Stimulated activated CD8-positive, alpha-beta memory T cell treated with anti-CD3 and anti-CD28 coated beads, Interleukin-4, amount 100 ng/mL, for 24 hours (primary cell): Measurements from ENCODE around the gene ST3GAL5.
"Not testable (repeated sequence)": the region's sequence is repeated elsewhere in the genome, so short reads cannot be mapped to it uniquely, and the experiment has no call there.

ENCODE experiments used
- DNase-seq: peaks from one replicate; pipeline ENCODE4 v3.0.0-alpha.2; 2020; ENCODE audit warnings: low read depth

The ST3GAL5 gene

GRCh38 chr2:85893428-85894258, 4.9 kb upstream of the ST3GAL5 start:
- DNase-seq = no peak

DNA sequence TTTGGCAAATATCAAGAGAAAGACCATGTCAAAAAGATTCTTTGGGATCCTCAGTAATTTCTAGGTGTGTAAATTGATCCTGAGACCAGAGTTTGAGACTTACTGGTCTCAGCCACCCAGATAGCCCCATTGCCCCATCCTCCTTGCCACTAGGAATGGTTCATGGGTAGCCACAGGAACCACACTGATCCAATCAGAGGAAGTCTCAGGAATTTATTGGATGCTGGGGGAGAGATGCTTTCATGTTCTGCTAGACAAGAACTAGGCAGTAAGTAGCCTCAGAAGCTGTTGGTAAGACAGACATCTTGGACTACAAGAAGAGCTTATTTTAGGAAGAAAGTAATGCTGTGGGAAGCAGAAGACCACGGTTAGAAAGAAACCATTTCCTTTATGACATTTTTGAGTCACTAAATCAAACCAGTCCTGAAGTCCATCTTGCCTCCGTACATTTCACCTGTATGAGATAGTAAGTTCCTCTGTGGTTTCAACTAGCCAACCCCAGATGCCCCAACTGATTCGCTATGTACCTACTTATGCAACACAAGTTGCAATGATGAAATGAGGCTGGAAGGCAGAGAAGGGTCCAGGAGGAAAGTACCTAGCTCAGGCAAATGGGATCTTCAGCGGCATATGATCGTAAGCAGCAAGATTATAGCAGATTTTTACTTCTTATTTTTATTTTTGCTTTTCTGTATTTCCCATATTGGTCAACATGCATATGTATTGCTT, 3.6 kb upstream of the ST3GAL5 start:
- DNase-seq = no peak

GRCh38 chr2:85890522-85891176, 1.9 kb upstream of the ST3GAL5 start:
- DNase-seq = no peak

GRCh38 chr2:85889627-85890281, 964 bp upstream of the ST3GAL5 start:
- DNase-seq = no peak

- DNase-seq = no peak
These were observed 638 bp downstream of the ST3GAL5 start for GRCh38 chr2:85888020-85888683.

DNA sequence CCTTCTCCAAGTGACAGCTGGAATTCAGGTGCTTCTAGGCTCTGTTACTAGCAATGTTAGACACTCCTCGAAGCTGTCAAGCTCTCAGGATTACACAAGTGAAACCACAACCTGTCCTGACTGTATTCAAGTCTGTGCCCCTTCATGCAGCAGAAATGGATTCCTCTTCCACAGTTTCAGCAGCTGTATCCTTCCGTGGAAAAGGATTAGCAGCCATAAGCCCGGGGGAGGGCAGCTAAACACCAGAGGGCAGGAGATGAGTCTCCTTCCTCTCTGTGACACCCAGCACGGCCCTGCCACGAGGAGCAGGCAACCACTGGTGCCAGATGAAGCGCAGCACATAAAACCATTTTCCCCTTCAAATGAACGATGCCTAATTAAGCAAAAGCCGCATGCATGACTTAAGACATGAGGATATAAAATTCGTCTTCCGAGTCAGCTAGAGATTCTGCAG, 1.2 kb downstream of the ST3GAL5 start:
- no peak for DNase-seq

- no peak for DNase-seq
These were observed 2.2 kb downstream of the ST3GAL5 start for GRCh38 chr2:85886590-85886989.

DNA sequence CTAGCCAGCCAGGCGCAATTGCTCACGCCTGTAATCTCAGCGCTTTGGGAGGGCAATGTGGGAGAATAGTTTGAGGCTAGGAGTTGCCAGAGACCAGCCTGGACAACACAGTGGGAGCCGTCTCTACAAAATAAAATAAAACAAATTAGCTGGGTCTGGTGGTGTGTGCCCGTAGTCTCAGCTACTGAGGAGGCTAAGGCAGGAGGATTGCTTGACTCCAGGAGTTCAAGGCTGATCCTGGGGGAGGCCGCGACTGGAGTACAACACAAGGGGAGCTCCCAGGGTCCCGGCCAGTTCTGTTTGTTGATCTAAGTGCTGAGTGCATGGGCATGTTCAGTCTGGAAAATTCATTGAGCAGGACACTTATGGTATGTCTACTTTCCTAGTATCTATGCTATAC, 2.6 kb downstream of the ST3GAL5 start:
- DNase-seq = no peak

DNA sequence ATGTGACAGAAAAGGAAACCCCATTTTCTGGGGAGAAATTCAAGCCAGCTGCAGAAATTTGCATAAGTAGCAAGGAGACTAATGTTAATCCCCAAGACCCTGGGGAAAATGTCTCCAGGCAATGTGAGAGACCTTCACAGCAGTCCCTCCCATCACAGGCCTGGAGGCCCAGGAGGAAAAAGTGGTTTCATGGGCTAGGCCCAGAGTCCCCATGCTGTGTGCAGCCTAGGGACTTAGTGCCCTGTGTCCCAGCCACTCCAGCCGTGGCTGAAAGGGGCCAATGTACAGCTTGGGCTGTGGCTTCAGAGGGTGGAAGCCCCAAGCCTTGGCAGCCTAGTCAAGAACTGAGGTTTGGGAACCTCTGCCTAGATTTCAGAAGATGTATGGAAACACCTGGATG, 7.0 kb downstream of the ST3GAL5 start:
- DNase-seq = not testable (repeated sequence)

DNA sequence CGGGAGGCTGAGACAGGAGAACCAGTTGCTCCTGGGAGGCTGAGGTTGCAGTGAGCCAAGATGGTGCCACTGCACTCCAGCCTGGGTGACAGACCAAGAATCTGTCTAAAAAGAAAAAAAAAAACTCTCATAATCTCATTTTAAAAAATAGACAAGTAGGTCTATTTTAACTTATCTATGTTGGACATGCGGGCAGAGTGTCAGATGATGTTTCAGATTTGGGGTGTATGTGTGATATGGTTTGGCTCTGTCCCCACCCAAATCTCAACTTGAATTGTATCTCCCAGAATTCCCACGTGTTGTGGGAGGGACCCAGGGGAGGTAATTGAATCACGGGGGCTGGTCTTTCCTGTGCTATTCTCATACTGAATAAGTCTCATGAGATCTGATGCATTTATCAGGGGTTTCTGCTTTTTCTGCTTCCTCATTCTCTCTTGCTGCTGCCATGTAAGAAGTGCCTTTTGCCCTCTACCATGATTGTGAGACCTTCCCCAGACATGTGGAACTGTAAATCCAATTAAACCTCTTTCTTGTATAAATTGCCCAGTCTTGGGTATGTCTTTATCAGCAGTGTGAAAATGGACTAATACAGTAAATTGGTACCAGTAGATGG, 8.0 kb downstream of the ST3GAL5 start:
- not testable (repeated sequence) for DNase-seq

GRCh38 chr2:85878719-85879370, 9.9 kb downstream of the ST3GAL5 start:
- no peak for DNase-seq

GRCh38 chr2:85875350-85876050, 13.3 kb downstream of the ST3GAL5 start:
- DNase-seq = no peak

DNA sequence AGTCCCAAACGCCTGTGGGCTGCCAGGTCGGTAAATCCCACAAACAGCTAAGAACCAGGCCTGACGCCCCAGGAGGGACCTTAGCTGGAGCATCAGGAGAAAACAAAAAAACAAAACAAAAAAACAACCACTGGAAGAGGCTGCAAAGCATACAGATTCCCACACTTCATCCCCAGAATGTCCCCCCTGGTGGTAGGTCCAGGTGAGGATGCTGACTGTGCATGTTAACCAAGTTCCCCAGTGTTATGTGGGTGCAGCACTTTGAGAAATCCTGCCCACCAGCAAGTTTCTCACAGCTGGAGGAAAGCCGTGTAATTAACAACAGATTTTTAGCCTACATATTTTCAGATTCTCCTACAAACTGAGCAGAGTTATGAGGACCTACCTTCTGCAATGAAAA, 15.1 kb downstream of the ST3GAL5 start:
- DNase-seq = no peak

DNA sequence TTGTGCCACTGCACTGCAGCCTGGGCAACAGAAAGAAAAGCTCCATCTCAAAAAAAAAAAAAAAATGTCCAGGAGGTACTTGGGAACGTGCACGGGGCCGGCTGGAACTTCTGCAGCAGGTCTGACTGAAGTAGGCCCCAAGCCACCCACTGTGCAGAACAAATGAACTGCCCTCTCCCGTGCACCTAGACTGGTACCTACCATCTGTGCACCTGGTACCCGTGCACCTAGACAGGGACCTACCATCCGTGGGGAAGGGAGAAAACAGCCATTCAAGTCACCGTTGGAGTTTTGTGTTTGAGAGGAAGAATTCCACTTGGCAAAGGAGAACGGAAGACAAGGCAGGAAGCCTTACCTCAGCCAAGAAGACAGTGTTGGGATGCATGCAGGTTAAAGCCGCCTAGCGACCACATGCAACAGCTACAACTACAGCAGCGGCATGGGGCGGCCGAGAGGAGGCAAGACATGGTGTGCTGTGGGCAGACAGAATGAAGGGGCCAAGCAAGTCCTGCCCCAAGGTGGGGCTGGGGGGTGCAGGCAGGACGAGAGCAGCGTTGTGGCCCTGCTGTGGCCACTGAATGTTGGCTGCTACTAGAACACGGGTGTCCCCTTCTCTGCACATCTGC, 16.1 kb downstream of the ST3GAL5 start:
- DNase-seq = no peak

DNA sequence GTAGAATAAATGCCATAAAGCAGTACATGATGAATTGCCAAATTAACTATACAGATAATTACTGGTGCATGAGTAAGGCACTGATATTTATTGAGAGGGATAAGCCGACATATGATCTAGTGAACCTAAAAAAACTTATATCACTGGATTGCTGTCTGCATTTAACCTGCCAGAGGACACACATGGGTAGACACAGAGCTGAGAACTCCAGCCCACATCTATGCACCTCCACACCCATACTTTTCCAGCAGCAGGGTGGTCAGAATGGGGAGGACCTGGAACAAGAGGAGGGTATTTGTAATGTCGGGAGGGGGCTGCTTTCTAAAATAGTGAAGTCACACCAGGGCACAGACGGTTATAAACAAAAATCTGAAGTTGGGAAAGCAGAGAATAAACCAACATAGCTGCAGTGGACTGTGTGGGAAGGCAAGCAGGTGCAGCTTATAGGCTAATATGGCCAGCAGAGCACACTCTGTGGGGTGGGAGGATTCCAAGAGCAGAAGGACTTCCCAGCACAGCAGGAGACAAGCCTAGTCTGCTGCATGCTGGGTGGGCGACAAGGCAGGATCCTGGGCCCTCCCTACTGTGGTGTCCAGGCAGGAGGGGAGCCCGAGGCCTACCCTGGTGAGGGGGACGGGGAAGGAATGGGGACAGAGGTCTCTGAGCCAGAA, 17.2 kb downstream of the ST3GAL5 start:
- no peak for DNase-seq

GRCh38 chr2:85868822-85869221, 20.0 kb downstream of the ST3GAL5 start:
- no peak for DNase-seq

GRCh38 chr2:85867556-85868292, 21.1 kb downstream of the ST3GAL5 start:
- no peak for DNase-seq

- DNase-seq = no peak
These were observed 21.7 kb downstream of the ST3GAL5 start for GRCh38 chr2:85867121-85867520.
